Measurements from ENCODE around the gene ITGBL1.

Gene ITGBL1

DNA sequence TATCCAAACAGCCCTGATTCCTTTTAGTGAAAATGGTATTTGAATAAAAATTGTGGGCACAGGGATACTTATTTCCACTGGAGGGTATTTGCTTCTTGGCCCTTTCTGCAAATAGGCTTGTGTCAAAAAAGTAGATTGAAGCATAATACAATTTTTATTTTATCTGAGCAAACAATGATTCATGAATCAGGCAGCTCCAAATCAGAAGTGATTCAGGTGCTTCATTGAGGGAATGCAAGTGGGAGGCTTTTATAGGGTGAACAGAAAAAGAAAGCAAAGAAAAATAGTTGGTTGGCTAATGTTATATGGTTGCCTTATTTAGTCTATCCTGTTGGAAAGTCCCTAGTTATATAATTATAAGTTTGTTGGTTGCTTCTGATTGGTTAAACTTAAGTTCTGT lies 117.9 kb downstream of the ITGBL1 start:
- no peak for DNase-seq

DNA sequence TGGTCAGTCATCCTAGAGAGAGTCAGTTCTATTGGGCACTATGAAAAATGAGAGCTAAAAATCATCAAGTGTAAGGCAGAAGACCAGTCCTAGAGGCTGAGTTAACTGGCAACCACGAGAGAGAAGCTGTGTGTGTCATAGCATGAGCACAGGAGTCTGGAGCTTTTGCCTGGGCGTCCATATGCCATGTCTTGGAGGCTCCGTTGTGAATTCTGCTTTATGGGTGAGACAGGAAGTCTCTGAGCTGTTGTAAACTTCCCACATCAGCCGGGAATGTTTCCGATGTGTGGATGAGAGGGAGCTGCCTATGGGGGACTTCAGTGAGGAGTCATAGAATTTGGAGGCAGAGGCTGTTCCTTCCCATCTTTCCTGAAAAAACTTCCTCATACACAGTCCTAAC lies 120.0 kb downstream of the ITGBL1 start:
- DNase-seq: no peak

DNA sequence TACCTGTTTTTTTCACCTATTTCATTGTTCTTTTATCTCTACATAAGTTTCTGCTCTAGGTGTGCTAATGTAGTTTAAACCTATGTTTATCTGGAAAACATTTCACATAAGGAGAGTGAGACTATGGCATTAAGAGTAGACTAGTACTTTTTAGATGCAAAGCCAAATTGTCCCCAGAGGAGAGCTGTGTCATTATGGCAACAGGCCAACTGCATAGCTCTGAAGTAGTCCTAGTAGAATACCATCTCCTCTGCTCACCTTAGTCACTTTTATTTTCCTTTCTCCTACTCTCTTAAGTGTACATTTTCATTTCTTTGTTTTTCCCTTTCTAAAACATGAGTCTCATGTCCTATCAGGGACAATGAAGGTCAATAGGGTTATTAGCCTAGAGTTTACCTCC lies 123.1 kb downstream of the ITGBL1 start:
- no peak for DNase-seq

DNA sequence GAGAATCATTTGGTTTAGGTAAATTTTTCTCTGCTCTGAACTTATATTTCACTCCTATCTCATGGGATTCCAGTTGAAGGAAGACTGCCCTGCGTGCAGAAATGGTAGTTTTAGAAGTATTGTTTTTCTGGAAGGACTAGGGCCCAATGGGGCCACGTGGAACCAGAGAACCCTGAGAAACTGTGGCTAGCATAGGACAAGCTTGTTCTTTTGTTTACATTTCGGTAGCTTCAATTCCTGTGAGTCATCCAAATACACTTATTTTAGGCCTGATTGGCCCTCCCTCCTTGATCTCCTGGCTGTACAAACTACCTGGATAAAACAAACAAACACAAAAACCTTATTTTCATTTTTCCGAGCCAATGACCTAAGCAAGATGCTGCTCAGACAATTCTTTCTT lies 124.0 kb downstream of the ITGBL1 start:
- no peak for DNase-seq

DNA sequence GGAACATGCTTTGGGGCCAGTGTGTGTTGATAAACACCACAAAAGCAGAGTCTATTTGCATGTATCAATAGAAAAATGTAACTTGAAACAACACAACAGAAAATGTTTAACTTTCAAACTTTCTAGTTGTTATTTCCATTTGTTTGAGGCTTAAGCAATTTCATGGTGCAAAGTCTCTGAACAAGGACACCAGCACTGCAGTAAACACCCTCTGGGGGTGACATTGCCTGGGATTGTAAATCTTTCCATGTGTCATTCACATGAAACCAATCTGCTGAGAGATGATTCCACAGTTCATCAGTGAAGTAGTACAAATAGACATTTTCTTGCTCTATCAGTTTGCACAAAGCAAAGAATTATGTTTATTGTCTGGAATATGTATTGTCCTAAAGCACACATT lies 124.5 kb downstream of the ITGBL1 start:
- no peak for DNase-seq

DNA sequence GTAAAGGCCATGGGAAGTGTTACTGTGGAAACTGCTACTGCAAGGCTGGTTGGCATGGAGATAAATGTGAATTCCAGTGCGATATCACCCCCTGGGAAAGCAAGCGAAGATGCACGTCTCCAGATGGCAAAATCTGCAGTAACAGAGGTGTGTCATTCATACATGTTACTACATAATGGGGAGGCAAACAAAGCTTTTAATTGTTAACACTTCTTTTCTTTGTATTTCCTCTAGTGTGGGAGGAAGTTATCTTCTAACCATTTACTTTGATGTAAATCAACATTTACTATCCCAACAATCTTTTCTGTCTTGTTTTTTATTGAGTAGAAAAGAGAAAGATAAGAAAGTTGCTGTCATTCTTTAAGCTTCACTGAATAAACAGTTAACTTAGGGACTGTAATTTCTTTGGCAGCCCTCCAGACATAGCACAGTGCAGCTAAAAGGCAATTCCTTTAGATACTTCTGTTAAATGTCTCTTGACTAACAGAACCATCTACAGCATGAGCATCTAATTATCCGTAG lies 126.9 kb downstream of the ITGBL1 start:
- DNase-seq: no peak

DNA sequence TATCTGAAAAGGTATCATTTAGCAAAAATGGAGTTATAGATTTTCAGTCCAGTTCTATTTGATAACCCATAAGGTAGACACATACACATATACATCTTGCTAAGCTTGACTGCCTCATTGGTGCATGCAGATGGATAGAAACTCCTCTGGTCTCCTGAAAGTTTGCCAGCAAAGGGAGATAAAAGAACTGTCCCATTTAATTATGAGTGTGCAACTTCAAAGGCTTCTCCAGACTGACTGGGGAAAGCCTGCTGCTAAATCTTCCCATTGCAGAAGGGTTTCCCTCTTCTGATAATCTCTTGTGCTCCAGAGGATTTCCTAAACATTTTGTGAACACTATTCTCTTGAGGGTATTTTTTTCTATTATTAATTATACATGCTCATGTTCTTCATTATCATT lies 131.9 kb downstream of the ITGBL1 start:
- DNase-seq: no peak

DNA sequence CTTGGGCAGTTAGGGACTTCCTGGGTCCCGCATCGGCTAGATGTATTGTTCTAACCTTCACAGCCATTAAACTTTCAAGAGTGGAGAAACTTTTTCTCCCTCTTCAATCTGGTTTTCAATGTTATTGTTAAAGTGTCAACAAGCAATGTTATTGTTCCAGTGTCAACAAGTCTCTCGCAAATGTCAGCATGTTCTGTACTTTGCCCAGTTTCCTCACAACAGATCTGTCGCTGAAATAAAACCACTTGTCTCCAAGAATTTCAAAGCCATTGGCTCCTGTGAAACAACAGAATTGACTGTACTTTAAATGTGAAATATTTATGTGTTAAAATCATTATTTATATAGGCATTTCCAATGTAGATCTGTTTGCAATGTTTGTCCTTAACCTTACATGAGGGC lies 138.0 kb downstream of the ITGBL1 start:
- no peak for DNase-seq

DNA sequence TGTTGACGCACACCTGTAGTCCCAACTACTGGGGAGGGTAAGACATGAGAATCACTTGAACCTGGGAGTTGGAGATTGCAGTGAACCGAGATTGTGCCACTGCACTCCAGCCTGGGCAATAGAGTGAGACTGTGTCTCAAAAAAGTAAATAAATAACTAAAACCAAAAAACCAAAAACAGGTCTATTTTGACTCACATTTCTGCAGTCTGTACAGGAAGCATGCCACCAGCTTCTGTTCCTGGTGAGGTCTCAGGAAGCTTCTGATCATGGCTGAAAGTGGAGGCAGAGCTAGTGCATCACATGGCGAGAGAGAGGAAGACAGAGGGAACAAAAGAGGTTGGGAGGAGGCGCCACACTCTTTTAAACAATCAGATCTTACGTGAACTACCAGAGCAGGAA lies 142.5 kb downstream of the ITGBL1 start:
- DNase-seq: no peak

DNA sequence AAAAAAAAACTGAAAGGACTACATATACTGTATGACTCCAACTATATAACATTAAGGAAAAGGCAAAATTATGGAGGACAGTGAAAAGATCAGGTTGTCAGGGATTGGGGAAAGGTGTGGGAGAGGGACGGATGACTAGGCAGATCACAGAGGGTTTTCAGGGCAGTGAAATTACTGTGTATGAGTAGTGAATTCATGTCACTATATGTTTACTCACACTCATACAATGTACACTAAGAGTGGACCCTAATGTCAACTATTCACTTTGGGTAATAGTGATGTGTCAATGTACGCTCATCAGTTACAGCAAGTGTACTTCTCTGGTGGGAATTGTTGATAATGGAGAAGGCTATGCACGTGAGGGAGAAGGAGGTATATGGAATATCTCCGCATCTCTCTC lies 144.3 kb downstream of the ITGBL1 start:
- DNase-seq: no peak

DNA sequence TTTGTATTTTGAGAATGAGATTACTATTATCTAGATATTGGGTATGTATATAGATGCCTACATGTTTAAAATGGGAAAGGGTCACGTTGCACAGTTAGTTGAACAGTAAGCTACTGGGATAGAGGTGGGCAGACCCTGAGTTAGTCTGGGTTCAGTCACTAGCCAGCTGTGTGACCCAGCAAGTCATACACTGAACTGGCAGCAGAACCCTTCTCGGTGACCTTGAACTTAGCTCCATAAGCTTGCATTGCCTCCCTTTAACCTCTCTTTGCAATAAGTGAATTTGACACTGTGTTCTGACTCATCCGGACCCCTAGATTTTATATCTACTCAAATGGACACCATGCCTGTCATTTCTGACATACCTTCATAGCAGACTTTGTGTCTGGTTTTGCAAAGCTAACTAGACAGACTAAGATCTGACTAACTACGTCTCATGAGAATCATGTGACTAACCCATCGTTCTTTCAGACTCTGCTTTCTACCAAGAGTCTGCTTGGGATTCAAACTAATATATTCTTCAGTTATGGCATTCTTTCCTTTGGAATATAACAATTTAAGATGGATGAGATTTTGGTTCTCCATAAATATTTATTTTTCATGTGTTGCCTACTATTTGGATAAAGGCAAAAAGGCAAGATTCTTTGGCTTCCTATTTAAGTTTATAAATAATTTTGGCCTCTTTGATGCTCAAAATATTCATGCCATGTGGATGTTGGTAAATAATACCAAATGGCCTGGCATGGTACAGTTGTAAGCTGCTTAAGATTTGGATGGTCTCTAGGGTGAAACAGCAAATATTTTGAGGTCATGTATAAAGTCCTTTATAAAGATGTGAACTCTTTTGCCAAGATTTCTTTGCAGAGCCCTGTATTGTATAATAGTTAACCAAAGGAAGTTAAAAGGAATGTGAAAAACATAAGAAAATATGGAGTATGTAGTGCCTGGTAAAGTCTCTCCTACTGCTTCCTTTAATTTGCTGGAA lies 159.3 kb downstream of the ITGBL1 start:
- DNase-seq: no peak

DNA sequence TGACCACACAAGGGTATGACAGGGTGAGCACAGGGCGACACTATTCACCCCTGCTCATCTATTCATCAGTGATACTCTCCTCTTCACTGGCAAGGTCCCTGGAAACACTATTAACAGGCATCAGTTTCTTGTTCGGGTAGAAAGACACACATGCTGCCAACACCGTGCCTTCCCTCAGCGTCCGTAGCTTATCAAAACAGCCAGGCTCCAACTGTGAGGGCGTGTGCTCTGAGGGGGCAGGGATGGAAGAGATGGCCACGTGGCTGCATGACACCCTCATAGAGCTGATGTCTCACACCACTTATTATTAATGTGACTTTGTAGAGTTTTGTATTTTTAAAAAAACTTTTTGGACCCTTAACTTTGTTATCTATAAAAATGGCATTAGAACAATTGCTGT lies 160.3 kb downstream of the ITGBL1 start:
- no peak for DNase-seq

DNA sequence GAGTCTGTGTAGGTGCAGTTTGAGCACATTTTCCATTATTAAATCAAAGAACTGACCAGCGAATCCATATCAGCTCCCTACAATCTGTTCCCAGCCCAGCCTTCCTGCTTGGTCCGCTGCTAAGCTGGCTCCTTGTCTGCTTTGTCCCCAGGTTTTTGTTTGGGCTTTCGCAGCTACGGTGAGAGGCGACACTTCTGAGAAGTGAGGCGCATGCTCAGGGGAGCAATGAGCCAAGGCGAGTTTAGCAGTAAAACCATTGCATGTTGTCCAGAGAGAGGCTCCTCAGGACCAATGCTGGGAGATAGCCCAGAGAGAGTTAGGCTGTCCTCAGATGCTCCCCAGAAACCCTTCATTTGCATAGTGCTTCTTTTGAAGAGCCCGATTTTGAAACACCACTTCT lies 162.0 kb downstream of the ITGBL1 start:
- DNase-seq: no peak

DNA sequence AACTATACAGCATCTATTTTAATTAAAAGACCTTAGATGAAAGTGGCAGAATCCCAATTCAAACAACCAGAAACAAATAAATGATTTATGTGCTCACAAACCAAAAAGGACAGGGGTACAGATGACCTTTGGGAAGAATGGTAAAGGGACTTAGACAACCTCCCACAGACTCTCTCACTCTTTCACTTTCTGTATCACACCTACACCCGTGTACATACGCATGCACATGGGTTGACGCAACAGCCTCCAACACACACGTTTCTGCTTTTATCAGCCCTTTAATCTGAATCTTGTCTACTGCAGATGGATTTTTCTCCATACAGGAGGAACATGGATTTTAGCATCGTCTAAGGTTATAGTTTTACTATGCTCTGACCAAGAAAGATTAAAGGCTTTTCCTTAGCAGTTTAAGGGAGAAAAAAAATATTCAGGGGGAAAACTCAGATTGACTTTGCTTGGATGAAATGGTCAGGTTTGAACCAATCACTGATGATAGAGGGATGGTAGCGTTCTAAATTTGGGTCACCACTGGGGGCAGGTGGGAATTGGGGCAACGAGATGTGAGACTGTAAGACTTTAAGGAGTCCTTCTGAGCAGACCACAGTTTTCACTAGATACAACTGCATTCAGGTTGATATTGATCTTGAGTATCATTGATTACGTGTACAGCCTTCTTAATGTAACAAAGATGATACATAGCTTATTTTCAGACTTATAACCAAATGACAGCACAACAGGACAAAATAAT lies 166.1 kb downstream of the ITGBL1 start:
- peak; percentile 59 for DNase-seq

DNA sequence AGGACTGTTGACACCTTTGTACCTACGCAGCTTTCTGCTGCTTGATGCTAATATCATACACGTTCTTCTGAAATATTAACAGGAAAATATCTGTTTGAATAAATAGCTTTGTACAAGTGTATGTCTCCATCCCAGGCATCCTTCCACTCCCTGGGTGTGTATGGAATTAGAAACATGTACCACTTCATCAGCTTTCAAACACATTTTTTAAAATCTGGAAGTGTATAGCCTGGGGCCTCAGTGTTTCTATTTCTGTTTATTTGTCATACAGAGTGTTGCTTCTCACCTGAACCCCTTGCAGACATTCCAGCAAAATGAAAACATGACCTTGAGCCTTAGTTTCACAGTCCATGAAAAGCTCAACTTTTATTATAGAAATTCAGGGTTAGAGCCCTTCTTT lies 168.6 kb downstream of the ITGBL1 start:
- no peak for DNase-seq

DNA sequence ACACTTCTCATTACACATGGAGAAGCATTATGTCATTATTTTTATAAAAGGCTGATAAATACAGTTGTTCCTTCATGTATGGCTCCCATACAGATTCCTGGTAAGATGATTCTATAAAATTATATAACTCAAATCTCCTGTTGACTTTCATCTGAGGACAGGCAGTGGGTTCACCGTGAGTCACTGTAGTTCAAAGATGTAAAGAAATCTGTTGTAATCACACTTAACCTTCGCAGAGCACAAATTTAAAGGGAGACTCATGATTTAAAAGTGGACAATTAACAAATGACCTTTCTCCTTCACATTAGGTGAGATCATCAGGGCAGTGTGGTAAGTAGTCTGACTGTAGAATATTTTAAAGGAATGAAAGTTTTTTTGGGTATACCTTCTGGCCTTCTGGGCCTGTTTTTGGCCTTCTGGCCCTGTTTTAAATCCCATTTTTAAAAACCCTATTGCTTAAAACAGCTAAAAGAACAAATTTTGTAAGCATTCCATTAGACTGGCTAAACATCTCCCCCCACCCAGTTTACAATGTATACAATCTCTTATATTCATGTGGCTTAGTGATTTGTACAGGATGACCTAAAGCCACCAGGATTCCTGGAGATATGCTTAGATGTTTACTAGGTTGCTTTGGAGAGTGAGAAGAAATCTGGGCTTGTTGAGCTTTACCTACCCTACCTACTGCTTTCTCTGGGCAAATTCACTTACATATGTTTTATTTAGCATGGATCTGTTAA lies 171.2 kb downstream of the ITGBL1 start:
- DNase-seq: peak; percentile 7

DNA sequence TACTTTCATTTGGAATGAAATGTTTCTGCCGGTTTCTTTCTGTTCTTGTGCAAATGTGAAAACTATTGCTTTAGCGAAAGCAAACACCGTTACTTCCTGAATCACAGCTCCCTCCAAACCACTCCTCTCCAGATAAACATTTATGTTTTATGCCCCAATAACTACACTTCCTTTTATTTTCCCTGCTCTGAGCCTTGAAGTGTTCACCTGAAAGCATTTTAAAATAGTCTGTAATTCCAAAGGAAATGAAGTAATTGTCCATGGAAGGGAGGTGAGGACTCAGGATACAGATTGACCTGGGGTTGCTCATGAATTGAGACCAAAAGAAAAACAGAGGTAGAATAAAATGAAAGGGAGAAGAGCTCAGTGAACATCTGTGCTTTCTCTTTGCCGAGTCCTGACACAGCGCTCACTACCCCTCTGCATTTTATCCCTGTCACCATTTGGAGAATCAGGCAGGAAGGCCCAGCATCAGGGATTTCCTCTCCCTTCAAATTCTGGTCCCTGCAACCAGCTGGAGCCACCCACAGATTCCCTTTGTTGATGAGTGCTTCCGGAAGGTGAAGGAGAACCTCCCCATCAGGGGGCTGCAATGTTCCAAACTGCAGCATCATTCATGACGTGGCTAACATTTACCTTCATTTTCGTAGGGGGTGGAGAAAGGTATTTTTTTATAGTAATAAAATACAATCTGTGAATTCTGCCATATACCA lies 171.9 kb downstream of the ITGBL1 start:
- no peak for DNase-seq

DNA sequence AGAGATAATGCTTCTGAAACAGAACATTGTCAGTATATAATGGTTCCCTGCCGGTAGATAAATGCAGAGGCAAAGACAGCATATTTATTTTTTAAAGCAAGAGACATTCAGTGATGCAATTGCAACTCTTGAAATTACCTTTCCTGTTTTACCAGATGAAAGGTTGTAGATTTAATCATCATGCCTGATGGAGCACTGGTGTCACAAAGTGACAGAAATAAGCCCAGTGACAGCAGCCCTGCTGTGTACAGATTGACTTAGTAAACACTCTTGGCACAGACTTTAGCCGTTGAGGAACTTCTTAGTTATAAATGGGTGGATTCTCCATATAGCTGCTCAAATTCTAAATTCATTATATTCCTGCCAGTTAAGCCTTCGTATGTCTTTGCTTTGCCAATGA lies 172.5 kb downstream of the ITGBL1 start:
- no peak for DNase-seq

DNA sequence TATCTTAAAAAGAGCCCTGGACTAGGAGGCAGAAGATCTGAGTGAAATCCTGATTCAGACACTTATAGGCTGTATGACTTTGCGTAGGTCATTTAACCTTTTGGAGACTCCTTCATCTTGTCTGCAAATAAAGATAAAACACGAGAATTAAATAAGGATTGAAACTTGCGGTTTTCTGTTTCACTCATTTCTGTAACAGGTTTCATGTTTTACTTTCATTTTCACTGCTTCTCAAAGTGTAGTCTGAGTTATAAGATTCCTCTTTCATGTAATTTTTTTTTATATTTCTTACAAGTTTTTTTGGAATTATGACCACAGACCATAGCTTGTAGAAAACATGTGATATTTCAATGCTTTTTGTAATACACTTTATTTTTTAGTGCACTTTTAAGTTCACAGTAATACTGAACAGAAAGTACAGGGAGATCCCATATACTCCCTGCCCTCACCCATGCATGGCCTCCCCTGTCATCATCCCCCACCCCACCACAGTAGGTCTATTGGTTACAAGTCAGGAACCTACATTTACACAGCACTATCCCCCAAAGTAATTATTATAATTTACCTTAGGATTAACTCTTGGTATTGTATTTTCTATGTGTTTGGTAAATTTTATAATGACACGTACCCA lies 174.6 kb downstream of the ITGBL1 start:
- peak; percentile 42 for DNase-seq

DNA sequence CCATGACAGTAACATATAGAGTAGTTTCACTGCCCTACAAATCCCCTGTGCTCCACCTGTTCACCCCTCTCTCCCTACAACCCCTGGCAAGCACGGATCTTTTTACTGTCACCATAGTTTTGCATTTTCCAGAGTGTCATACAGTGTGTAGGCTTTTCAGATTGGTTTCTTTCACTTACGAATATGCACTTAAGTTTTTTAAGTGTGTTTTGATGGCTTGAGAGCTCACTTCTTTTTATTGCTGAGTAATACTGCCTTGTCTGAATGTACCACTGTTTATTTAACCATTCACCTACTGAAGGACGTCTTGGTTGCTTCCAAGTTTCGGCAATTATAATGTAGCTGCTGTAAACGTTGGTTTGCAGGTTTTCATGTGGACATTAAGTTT lies 175.1 kb downstream of the ITGBL1 start:
- no peak for DNase-seq

DNA sequence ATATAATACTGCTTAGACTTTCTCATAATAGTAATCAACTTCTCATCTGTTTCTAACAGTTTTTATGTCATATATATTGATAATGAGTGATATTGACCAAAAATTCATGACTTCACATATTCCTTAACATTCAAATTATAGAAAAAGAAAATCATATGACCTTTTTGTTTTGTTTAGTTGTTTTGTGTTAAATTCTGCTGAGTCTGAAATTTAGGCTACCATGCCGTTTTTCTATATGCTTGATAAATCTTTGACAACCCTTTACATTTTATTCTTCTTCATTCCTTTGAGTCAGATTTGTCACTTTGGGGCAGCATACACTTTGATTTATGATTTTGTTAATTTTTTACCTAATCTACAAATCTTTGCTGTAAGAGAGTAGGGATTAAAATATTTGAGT lies 176.4 kb downstream of the ITGBL1 start:
- DNase-seq: no peak

DNA sequence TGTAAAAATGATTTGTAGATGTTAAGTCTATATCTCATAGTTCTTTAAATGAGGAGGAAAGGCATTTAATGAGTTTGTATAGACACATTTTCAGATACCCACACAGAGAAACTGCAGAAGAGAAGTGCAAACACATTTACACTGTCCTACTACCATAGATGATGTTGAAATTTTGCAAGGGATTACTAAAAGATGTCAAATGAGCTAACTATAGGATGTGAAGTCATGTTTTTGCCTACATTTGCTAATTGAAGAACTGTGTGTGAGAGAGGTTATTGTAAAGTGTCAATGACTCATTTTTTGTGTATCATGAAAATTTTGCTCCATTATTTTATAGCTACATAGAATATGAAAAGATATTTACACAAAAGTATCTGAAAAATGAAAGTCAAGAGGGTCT lies 178.9 kb downstream of the ITGBL1 start:
- DNase-seq: no peak
